ENCODE results near the gene ESPL1.
A peak's percentile ranks its signal among the peaks of the same experiment; 100 is the strongest.

ESPL1 gene

GRCh38 chr12:53276511-53276910, 8.4 kb downstream of the ESPL1 start:
- in situ Hi-C loops (cut with MboI; ENCODE audit: low sequenced_read_pairs, unreplicated experiment), result no loop called here
- no peak for DNase-seq (ENCODE audit: low spot score)
- TF ChIP-seq CTCF (IDR thresholded peaks at IDR 0.05; ENCODE audit: borderline replicate concordance, control extremely low read depth, extremely low read depth, insufficient read depth, missing control alignments), result no peak

GRCh38 chr12:53277981-53278380, 9.9 kb downstream of the ESPL1 start:
- no peak for TF ChIP-seq CTCF (IDR thresholded peaks at IDR 0.05; ENCODE audit: borderline replicate concordance, control extremely low read depth, extremely low read depth, insufficient read depth, missing control alignments)
- in situ Hi-C loops (cut with MboI; ENCODE audit: low sequenced_read_pairs, unreplicated experiment), result no loop called here
- DNase-seq (ENCODE audit: low spot score), result no peak

GRCh38 chr12:53279283-53279869, 11.3 kb downstream of the ESPL1 start:
- no peak for TF ChIP-seq CTCF (IDR thresholded peaks at IDR 0.05; ENCODE audit: borderline replicate concordance, control extremely low read depth, extremely low read depth, insufficient read depth, missing control alignments)
- in situ Hi-C loops (cut with MboI; ENCODE audit: low sequenced_read_pairs, unreplicated experiment), result no loop called here
- no peak for DNase-seq (ENCODE audit: low spot score)

GRCh38 chr12:53279888-53280498, 11.9 kb downstream of the ESPL1 start:
- in situ Hi-C loops (cut with MboI; ENCODE audit: low sequenced_read_pairs, unreplicated experiment), result loop anchor here (10.0 kb wide), 1 partner anchor 125 kb away; no protein-coding TSS in a partner anchor
- TF ChIP-seq CTCF (IDR thresholded peaks at IDR 0.05; ENCODE audit: borderline replicate concordance, control extremely low read depth, extremely low read depth, insufficient read depth, missing control alignments), result no peak
- no peak for DNase-seq (ENCODE audit: low spot score)

- in situ Hi-C loops (cut with MboI; ENCODE audit: low sequenced_read_pairs, unreplicated experiment), result loop anchor here (5.0 to 10.0 kb wide), 2 partner anchors 74 to 132 kb away; no protein-coding TSS in a partner anchor
- DNase-seq (ENCODE audit: low spot score), result no peak
- TF ChIP-seq CTCF (IDR thresholded peaks at IDR 0.05; ENCODE audit: borderline replicate concordance, control extremely low read depth, extremely low read depth, insufficient read depth, missing control alignments), result no peak
These were observed 18.3 kb downstream of the ESPL1 start for GRCh38 chr12:53286448-53286847.

GRCh38 chr12:53287741-53288216, 19.7 kb downstream of the ESPL1 start:
- in situ Hi-C loops (cut with MboI; ENCODE audit: low sequenced_read_pairs, unreplicated experiment), result loop anchor here (5.0 to 10.0 kb wide), 2 partner anchors 75 to 133 kb away; no protein-coding TSS in a partner anchor
- peak; percentile 83 for DNase-seq (ENCODE audit: low spot score)
- peak; percentile 61 for TF ChIP-seq CTCF (IDR thresholded peaks at IDR 0.05; ENCODE audit: borderline replicate concordance, control extremely low read depth, extremely low read depth, insufficient read depth, missing control alignments)
